GM21737 (cell line): ENCODE results near the gene TBXAS1.
A peak's percentile ranks its signal among the peaks of the same experiment; 100 is the strongest.

Source experiments
- ATAC-seq: cut with Tn5 transposase; IDR thresholded peaks from one replicate; pipeline ENCODE4 v1.9.1; 2021; ENCODE audit warnings: mild to moderate bottlenecking, moderate library complexity; ENCODE audit not compliant: unreplicated experiment

The TBXAS1 gene

GRCh38 chr7:139829025-139829774 lies at the start of gene TBXAS1:
Gene TBXAS1, plus strand, starts transcription at chr7:139829264. Its CDS starts 127 bp downstream, at chr7:139829391.
- ATAC-seq: peak; percentile 48

DNA sequence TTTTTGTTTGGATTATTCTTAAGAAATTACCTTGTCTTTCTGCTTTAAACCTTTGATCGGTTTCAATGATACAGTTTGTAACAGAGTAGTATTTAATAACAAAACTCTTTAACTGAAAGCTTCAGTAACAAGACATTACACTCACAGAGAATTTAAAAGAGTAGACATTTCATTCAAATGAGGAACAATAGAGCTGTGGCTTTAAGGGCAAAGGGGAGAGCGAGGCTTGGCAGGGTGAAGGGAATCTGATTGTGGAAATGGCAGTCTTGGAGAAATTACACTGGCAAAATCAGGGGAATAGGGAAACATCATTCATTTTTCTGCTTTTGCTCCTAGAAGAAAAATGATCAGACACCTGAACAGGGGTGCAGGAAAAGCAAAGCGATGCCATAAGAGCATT lies 46.1 kb upstream of the TBXAS1 start:
- no peak for ATAC-seq

- no peak for ATAC-seq
Observed at GRCh38 chr7:139783647-139784385, 45.2 kb upstream of the TBXAS1 start.

DNA sequence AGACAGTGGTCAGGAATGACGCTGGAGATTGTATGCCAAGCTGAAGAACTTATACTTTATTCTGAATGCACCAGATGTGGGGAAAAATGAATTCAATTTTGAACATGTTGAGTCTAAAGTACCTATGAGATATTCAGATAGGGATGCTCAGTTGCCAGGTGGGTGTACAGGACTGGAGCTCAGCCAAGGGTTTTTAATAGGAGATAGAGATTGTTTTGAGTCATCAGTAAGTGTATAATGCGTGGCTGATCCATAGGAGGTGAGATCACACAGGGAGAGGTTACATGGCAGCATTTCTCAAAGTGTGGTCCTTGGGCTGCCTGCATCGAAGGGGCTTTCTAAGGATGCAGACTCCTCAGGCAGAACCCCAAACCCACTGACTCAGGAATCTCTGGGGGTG lies 44.4 kb upstream of the TBXAS1 start:
- no peak for ATAC-seq

DNA sequence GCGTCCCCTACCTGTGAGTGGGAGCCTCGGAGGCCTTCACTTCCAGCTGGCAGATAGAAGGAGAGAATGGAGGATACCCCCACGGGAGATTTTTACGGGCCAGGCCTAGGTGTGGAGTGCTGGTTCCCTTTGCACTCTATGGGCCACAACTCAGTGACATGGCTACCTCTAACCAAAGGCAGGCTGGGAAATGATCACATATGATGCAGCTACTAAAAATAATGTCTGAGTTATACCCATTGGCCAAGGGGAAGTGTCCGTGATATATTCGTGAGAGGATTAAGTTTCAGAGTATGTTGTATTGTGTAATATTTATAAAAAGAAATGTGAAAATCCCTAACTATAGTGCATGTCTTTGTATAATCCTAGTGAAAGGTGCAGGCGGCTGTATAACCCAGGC lies 37.7 kb upstream of the TBXAS1 start:
- no peak for ATAC-seq

DNA sequence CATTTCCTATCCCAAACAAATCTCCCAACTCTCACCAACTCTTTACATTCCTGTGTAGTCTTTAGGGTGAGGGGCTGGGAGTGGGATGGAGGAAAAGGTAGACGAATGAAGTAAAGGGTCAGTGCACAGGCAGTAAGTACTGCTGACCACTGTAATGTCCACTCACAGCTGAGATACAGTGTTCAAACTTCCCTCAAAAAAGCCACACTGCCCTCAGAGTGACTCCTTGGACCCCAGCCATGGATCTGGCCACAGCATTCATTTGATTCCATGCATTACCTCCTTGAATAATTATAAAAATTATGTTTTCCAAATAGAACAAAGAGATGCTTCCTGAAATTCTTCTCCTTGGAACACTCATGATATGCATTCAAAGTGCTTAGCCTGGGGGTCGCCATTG lies 31.5 kb upstream of the TBXAS1 start:
- ATAC-seq: no peak

- ATAC-seq: peak; percentile 85
Observed at GRCh38 chr7:139798221-139798620, 30.8 kb upstream of the TBXAS1 start.

DNA sequence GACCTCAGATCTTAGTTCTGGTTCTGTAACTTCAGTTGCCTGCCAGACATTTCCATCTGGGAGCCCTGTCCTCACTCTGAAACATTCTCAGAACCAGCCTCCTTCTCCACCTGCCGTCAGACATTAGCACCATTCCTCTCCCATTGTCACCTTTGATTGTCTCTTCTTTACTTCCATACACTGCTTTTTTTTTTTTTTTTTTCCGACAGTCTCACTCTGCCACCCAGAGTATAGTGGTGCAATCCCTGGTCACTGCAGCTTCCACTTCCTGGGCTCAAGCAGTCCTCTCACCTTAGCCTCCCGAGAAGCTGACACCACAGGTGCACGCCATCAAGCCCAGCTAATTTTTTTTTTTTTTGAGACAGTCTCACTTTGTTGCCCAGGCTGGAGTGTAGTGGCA lies 30.2 kb upstream of the TBXAS1 start:
- ATAC-seq: no peak

- no peak for ATAC-seq
Observed at GRCh38 chr7:139799586-139799985, 29.5 kb upstream of the TBXAS1 start.

- ATAC-seq: no peak
Observed at GRCh38 chr7:139804571-139804970, 24.5 kb upstream of the TBXAS1 start.

- ATAC-seq: no peak
Observed at GRCh38 chr7:139807009-139807408, 22.1 kb upstream of the TBXAS1 start.

DNA sequence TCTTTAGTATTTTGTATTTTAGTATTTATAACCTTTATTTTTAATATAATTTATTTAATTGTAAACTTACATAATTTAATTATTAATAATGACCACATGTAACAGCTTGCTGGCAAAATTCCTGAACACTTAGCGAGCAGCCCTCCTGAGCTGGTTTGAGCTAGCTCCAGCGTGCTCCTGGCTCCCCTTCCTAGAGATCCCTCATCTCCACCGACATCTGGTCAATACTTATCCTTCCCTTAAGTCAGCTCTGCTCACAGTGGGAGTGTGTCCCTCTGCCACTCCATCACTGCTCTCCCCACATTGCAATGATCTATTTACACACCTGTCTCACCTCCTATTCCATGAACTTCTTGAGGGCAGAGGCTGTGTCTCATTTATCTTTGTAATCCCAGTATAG lies 20.6 kb upstream of the TBXAS1 start:
- ATAC-seq: no peak

DNA sequence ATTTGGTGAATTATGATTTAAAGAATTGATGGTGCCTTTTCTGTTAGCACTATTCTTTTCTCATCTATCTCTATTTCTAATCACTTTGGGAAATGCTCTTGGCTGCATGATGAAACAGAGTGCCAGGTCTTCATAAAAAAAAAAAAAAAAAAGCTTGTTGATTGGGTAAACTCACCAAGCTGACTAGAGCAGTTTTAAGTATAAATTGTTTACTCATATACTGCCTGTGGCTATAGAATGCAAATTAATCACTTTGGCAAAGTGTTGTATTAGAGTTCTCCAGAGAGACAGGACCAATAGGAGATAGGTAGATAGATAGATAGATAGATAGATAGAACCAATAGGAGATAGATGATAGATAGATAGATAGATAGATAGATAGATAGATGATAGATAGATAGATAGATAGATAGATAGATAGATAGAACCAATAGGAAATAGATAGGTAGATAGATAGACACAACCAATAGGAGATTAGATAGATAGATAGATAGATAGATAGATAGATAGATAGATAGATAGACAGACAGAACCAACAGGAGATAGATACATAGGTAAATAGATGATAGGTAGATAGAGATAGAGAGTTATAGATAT lies 20.1 kb upstream of the TBXAS1 start:
- ATAC-seq: no peak

DNA sequence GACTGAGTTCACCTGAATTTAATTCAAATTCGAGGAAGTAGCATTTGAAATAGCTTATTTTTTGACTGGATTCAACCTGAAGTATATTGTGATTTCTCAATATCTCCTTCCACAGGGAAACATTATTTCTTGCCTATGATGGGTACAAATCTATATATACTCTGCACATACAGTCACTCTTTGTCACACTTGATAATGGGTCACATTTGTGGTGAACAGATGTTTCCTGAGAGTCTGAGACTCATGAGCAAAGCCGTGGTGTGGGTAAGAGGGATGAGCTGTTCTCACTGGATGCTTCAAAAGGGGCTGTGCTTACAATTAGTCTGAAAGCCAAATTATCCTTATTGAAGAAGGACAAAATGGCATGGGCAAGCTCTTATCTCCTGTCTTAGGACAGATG lies 18.0 kb upstream of the TBXAS1 start:
- no peak for ATAC-seq

DNA sequence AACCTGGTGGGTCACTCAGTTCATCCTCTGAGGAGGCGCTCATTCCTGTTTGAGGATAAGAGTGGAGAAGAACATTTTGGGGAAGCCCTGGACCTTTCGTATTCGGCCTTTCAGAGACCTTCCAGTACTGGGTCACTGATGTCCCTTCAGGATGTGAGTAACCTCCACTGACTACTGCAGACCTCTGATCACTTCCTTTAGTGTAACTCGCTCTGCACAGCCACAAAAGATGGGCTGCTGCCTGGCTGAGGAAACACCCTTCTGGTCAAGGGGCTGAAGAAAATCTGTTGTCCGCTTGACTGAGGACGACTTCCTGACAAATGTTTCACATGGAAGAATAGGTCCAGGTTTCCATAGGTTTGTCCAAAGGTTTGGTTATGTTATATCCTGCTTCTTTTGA lies 15.9 kb upstream of the TBXAS1 start:
- ATAC-seq: no peak

DNA sequence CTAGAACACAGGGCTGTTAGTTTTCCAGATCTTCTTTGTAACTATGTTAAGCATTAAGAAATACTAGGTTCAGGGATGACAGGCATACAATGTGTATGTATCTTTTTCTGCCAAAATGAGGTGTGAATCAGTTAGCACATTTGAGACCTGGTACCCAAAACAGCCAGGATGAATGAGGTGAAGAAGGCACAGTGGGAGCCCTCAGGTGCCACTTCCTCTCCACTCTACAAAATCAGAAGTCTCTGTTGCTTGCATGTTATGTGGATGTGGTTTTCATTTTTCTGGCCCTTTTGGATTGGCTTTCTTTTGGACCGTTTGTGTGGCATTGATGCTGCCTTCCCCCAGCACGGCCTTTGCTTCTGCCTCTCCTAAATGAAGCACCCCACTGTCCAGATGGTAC lies 15.4 kb upstream of the TBXAS1 start:
- no peak for ATAC-seq

GRCh38 chr7:139817249-139817648 lies 11.8 kb upstream of the TBXAS1 start:
- no peak for ATAC-seq

DNA sequence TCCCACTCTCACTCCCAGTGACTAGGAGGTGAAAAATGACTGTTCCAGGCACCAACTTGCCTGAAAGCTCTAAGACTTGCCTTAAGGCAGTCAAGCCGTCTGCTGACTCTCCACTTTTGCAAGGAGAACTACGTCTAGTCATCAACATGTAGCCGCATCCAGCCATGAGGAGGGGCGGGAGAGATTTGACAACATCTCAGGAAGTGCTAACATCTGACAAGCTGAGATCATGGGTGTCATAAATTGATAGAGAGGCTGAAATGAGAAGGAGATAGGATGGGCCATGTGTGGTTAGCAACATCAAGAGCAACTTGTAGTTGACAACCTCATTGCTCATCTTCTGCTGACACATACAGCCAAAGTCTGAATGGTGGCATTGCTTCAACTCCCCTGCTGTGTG lies 9.0 kb upstream of the TBXAS1 start:
- ATAC-seq: no peak

DNA sequence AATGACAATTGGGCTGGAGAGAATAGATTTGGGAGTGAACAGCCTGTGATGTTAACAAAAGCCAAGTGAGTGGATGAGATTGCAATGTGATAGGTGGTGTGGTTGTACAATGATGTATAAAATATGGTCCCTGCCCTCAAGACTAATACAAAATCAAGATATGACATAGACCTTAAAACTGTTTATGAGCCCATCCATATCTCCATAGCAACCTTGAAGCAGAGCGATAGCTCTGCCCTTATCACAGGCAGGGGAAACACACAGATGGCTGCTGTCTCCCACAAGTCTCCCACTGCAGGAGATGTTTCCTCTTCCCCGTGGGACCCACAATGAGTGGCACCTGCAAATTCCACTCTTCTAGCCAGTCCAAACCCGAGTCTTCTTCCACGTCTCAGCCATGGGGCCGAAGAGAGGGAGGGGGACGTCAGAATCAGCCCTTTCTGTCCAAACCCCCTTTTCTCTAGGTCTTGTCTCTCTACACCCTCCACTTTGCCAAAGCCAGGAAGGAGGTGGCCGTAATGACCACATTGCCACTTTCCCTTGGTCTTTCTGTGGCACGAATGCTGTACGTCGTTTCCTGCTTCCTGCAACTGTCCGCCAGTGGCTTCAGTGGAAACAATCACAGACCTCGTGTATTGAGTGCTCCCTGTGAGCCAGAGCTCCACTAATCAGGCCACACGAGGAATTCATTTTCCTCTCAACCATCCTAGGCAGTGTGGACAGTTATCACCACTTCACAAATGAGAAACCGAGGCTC lies 7.5 kb upstream of the TBXAS1 start:
- no peak for ATAC-seq

- ATAC-seq: no peak
Observed at GRCh38 chr7:139822855-139823254, 6.2 kb upstream of the TBXAS1 start.

- ATAC-seq: no peak
Observed at GRCh38 chr7:139823959-139824521, 5.0 kb upstream of the TBXAS1 start.
